Colonic mucosa (tissue), 4 donors: ENCODE data around the gene SMPD1. TPM values are rescaled to one million over a fixed set of nuclear protein-coding genes. Genes with fewer than 3 reads are reported as not detected.

Experiments
- DNase-seq: peaks from one replicate; pipeline ENCODE4 v3.0.0-alpha.2; 2020
- H3K27ac ChIP-seq: fragments of 200-600 bp; one replicate; pipeline ENCODE4 v1.8.0; 2021
- H3K27me3 ChIP-seq: fragments of 200-600 bp; one replicate; pipeline ENCODE4 v1.8.0; 2021
- H3K36me3 ChIP-seq: fragments of 200-600 bp; one replicate; pipeline ENCODE4 v1.8.0; 2021
- H3K4me1 ChIP-seq: fragments of 200-600 bp; one replicate; pipeline ENCODE4 v1.8.0; 2021; ENCODE audit warnings: mild to moderate bottlenecking
- H3K4me3 ChIP-seq: fragments of 200-600 bp; one replicate; pipeline ENCODE4 v1.8.0; 2021
- H3K9ac ChIP-seq, 2 donors: one replicate each; pipeline ENCODE4 v1.7.0; 2013; ENCODE audit warnings: control low read depth in 2 of 2, low read depth in 2 of 2, low read length in 2 of 2
- H3K9me3 ChIP-seq: fragments of 200-600 bp; one replicate; pipeline ENCODE4 v1.8.0; 2021
- CTCF ChIP-seq: fragments of 200-600 bp; IDR thresholded peaks from one replicate; pipeline ENCODE4 v1.8.0; 2022; ENCODE audit warnings: antibody characterized with exemption, mild to moderate bottlenecking
- intact Hi-C: fragments of 100-400 bp; cut with DNase I; formaldehyde crosslinking; loops from one replicate; pipeline ENCODE4 v1.14.1; 2022
- total RNA-seq, 2 donors: library from RNA; stranded (reverse); fragmentation: NEBNext Ultra II Directional in 1 of 2; extraction: Animal tissue kit (Norgen Biotek cat#: 25700) in 1 of 2; gene quantifications; one replicate each; pipeline ENCODE4 v1.2.1, GENCODE V29; 2021
- donor health status: healthy.
- donor health status: DM: no; HTN: no; CAD: no.
- donor health status: DM: no; HTN: no; CAD: no.

The SMPD1 gene
- total RNA-seq, 2 donors from 2014 or later: 49.3 to 57.1 TPM

GRCh38 chr11:6404342-6405051, 14.2 kb downstream of the SMPD1 start:
- no peak overlapping the region for H3K9ac ChIP-seq
- H3K27me3 ChIP-seq: no peaks in the 10 kb centered on the region
- no peaks in the 10 kb centered on the region for H3K36me3 ChIP-seq
- TF ChIP-seq CTCF: no peak
- no peaks in the 10 kb centered on the region for H3K9me3 ChIP-seq
- intact Hi-C loops: no loop called here
- no peak for DNase-seq
- H3K27ac ChIP-seq: no peak overlapping the region
- H3K4me3 ChIP-seq: no peak overlapping the region
- no peaks in the 10 kb centered on the region for H3K4me1 ChIP-seq

DNA sequence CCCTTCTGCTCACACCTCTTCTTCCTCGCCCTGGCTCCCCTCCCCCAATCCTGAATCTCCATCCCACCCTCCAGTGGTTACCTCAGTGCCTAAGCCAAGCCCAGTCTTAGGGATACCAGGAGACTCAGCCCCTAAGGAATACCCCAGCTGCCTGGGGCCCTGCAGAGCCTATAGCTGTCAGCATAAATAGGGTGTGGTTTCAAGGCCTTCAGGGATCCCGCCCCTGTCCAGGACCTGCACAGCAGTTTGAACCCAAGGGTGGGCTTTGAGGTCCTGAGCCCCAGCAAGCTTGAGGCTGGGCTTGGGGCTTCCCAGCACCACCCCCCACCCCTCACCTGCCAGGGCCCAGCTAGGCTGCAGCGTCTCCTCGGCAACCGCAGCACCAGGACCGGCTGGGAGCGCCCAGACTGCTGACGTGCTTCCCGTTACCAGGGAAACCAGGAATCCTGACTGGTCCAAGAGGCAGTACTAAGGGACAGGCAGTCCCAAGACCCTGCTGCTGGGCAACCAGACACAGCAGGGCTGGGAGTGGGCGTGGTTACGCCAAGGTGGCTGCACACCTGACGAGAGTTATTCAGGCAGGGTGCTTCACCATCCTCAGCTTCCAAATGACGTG, 14.9 kb downstream of the SMPD1 start:
- no peak for DNase-seq
- Histone ChIP-seq H3K27ac (no peak overlapping the region), H3K4me3 (no peak overlapping the region), H3K27me3 (no peaks in the 10 kb centered on the region), H3K4me1 (no peaks in the 10 kb centered on the region), H3K36me3 (no peaks in the 10 kb centered on the region), H3K9me3 (no peaks in the 10 kb centered on the region), H3K9ac (no peak overlapping the region)
- intact Hi-C loops: no loop called here
- no peak for TF ChIP-seq CTCF

- H3K4me1 ChIP-seq: no peaks in the 10 kb centered on the region
- no peaks in the 10 kb centered on the region for H3K36me3 ChIP-seq
- no peaks in the 10 kb centered on the region for H3K9me3 ChIP-seq
- no peak overlapping the region for H3K4me3 ChIP-seq
- DNase-seq: no peak
- no peak overlapping the region for H3K27ac ChIP-seq
- H3K9ac ChIP-seq: no peak overlapping the region
- no peak for TF ChIP-seq CTCF
- intact Hi-C loops: no loop called here
- H3K27me3 ChIP-seq: no peaks in the 10 kb centered on the region
These were observed 15.6 kb downstream of the SMPD1 start for GRCh38 chr11:6405846-6406245.

- Histone ChIP-seq H3K9ac (no peak overlapping the region), H3K27me3 (no peaks in the 10 kb centered on the region), H3K4me3 (no peak overlapping the region), H3K4me1 (no peaks in the 10 kb centered on the region), H3K27ac (no peak overlapping the region), H3K9me3 (no peaks in the 10 kb centered on the region), H3K36me3 (no peaks in the 10 kb centered on the region)
- no peak for TF ChIP-seq CTCF
- intact Hi-C loops: no loop called here
- no peak for DNase-seq
These were observed 16.1 kb downstream of the SMPD1 start for GRCh38 chr11:6406370-6406769.

GRCh38 chr11:6410695-6411430, 20.6 kb downstream of the SMPD1 start:
- no peak for TF ChIP-seq CTCF
- no peak overlapping the region for H3K4me3 ChIP-seq
- H3K27me3 ChIP-seq: no peaks in the 10 kb centered on the region
- H3K36me3 ChIP-seq: no peaks in the 10 kb centered on the region
- H3K4me1 ChIP-seq: no peaks in the 10 kb centered on the region
- no peak overlapping the region for H3K27ac ChIP-seq
- intact Hi-C loops: no loop called here
- no peak for DNase-seq
- no peaks in the 10 kb centered on the region for H3K9me3 ChIP-seq
- H3K9ac ChIP-seq: no peak overlapping the region
